Measurements from ENCODE around the gene WDR74.

The WDR74 gene

GRCh38 chr11:62839050-62839945, at the start of gene WDR74:
TSS of gene WDR74 (minus strand) at chr11:62839590. CDS start at chr11:62839570, 20 bp downstream.
- in situ Hi-C loops (cut with MboI; ENCODE audit: low pct_unique_long_range_greater_than_20kb, low sequenced_read_pairs, unreplicated experiment) = no loop called here
- DNase-seq (ENCODE audit: low spot score) = peak; percentile 92
- TF ChIP-seq CTCF (IDR thresholded peaks at IDR 0.05; ENCODE audit: extremely low read depth, insufficient read depth, missing control alignments) = no peak

DNA sequence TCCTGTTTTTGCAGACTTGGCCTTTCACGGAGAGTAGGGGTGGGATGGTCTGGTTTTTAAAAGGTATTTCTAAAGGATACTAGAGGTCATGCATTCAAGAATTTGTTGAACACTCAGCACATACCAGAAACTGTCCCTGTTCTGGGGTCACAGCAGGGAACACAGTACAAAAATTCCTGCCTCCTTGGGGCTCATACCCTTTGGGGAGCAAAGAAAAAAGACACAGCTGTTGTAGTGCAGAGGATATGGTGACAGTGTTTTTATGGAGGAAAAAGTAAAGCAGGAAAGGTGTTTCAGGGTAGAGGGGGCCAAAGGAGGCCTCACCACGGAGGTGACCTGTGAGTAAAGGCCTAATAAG, 49.7 kb upstream of the WDR74 start:
- in situ Hi-C loops (cut with MboI; ENCODE audit: low pct_unique_long_range_greater_than_20kb, low sequenced_read_pairs, unreplicated experiment) = no loop called here
- DNase-seq (ENCODE audit: low spot score) = no peak
- no peak for TF ChIP-seq CTCF (IDR thresholded peaks at IDR 0.05; ENCODE audit: extremely low read depth, insufficient read depth, missing control alignments)

DNA sequence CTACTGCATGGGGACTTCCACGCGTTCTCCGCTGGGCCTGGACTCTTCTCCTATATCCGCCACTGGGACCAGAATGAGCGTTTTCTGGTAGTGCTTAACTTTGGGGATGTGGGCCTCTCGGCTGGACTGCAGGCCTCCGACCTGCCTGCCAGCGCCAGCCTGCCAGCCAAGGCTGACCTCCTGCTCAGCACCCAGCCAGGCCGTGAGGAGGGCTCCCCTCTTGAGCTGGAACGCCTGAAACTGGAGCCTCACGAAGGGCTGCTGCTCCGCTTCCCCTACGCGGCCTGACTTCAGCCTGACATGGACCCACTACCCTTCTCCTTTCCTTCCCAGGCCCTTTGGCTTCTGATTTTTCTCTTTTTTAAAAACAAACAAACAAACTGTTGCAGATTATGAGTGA, 49.0 kb upstream of the WDR74 start:
- in situ Hi-C loops (cut with MboI; ENCODE audit: low pct_unique_long_range_greater_than_20kb, low sequenced_read_pairs, unreplicated experiment) = no loop called here
- TF ChIP-seq CTCF (IDR thresholded peaks at IDR 0.05; ENCODE audit: extremely low read depth, insufficient read depth, missing control alignments) = no peak

DNA sequence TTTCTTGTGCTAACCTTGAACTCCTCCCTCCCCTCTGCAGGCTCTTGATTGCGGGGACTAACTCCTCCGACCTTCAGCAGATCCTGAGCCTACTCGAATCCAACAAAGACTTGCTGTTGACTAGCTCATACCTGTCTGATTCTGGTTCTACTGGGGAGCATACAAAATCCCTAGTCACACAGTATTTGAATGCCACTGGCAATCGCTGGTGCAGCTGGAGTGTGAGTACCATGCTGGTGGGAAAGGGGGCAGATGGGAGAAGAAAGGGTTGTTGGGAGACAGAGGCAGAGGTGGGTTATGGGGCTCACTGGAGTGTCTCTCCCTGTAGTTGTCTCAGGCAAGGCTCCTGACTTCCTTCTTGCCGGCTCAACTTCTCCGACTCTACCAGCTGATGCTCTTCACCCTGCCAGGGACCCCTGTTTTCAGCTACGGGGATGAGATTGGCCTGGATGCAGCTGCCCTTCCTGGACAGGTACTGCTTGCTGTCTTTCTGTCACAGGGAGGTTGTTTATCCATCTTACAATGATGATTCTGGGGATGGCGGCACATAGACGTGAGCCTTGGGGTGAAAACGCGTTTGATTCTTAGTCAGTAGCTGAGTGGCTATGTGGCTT, 45.9 kb upstream of the WDR74 start:
- DNase-seq (ENCODE audit: low spot score) = no peak
- in situ Hi-C loops (cut with MboI; ENCODE audit: low pct_unique_long_range_greater_than_20kb, low sequenced_read_pairs, unreplicated experiment) = no loop called here
- TF ChIP-seq CTCF (IDR thresholded peaks at IDR 0.05; ENCODE audit: extremely low read depth, insufficient read depth, missing control alignments) = no peak

More for the DNA sequence above, 49.0 kb upstream of the WDR74 start:
- DNase-seq (ENCODE audit: low spot score) = no peak

GRCh38 chr11:62883673-62884072, 44.3 kb upstream of the WDR74 start:
- no peak for DNase-seq (ENCODE audit: low spot score)

More at GRCh38 chr11:62883673-62884072, 44.3 kb upstream of the WDR74 start:
- in situ Hi-C loops (cut with MboI; ENCODE audit: low pct_unique_long_range_greater_than_20kb, low sequenced_read_pairs, unreplicated experiment) = no loop called here
- no peak for TF ChIP-seq CTCF (IDR thresholded peaks at IDR 0.05; ENCODE audit: extremely low read depth, insufficient read depth, missing control alignments)
